Measurements from ENCODE around the gene NTN1. TPM values are rescaled to one million over a fixed set of nuclear protein-coding genes. Genes with fewer than 3 reads are reported as not detected.

NTN1 gene
- total and polyA plus RNA-seq, 8 donors: 2.0 to 12.9 (median 9.0) TPM

- Histone ChIP-seq H3K9me3 (no peaks in the 10 kb centered on the region), H3K4me1 (peaks cover 10 to 19% of the 10 kb centered on the region in 2 donors), H3K36me3 (no peaks in the 10 kb centered on the region), H3K4me3 (no peak overlapping the region), H3K27me3 (peaks cover 41 to 94% of the 10 kb centered on the region in 2 donors), H3K27ac (no peak overlapping the region)
- no peak for ATAC-seq
- intact Hi-C loops (cut with DNase I): no loop called here
- no peak for DNase-seq
- TF ChIP-seq CTCF (IDR thresholded peaks at IDR 0.05): no peak
Observed at GRCh38 chr17:9026741-9027140, 5.4 kb downstream of the NTN1 start.

- Histone ChIP-seq H3K4me3 (no peak overlapping the region), H3K27me3 (peaks cover 24 to 87% of the 10 kb centered on the region in 2 donors), H3K27ac (no peak overlapping the region), H3K36me3 (no peaks in the 10 kb centered on the region), H3K9me3 (no peaks in the 10 kb centered on the region), H3K4me1 (peaks cover under 1 to 3% of the 10 kb centered on the region in 2 donors)
- intact Hi-C loops (cut with DNase I): no loop called here
- no peak for TF ChIP-seq CTCF (IDR thresholded peaks at IDR 0.05)
- ATAC-seq (no peak), DNase-seq (no peak)
Observed at GRCh38 chr17:9028202-9028987, 7.1 kb downstream of the NTN1 start.

- H3K27me3 ChIP-seq: peaks cover 17 to 80% of the 10 kb centered on the region in 2 donors
- H3K27ac ChIP-seq: no peak overlapping the region
- no peaks in the 10 kb centered on the region for H3K4me1 ChIP-seq
- no peaks in the 10 kb centered on the region for H3K9me3 ChIP-seq
- intact Hi-C loops (cut with DNase I): no loop called here
- no peak for DNase-seq
- TF ChIP-seq CTCF (IDR thresholded peaks at IDR 0.05): no peak
- no peak overlapping the region for H3K4me3 ChIP-seq
- ATAC-seq: no peak
- H3K36me3 ChIP-seq: no peaks in the 10 kb centered on the region
Observed at GRCh38 chr17:9028988-9029570, 7.8 kb downstream of the NTN1 start.

GRCh38 chr17:9032151-9032550 lies 10.8 kb downstream of the NTN1 start:
- Histone ChIP-seq H3K36me3 (no peaks in the 10 kb centered on the region), H3K27ac (no peak overlapping the region), H3K4me3 (no peak overlapping the region), H3K9me3 (no peaks in the 10 kb centered on the region), H3K27me3 (peaks cover 3 to 49% of the 10 kb centered on the region in 2 donors), H3K4me1 (no peaks in the 10 kb centered on the region)
- no peak for ATAC-seq
- TF ChIP-seq CTCF (IDR thresholded peaks at IDR 0.05): no peak
- DNase-seq: no peak
- intact Hi-C loops (cut with DNase I): no loop called here

GRCh38 chr17:9032583-9032982 lies 11.3 kb downstream of the NTN1 start:
- no peaks in the 10 kb centered on the region for H3K4me1 ChIP-seq
- intact Hi-C loops (cut with DNase I): no loop called here
- DNase-seq (no peak), ATAC-seq (no peak)
- TF ChIP-seq CTCF (IDR thresholded peaks at IDR 0.05): no peak
- no peaks in the 10 kb centered on the region for H3K9me3 ChIP-seq
- H3K4me3 ChIP-seq: no peak overlapping the region
- peaks cover 3 to 45% of the 10 kb centered on the region in 2 donors for H3K27me3 ChIP-seq
- H3K27ac ChIP-seq: no peak overlapping the region
- no peaks in the 10 kb centered on the region for H3K36me3 ChIP-seq
